Thymus (tissue), 11 donors: ENCODE measurements around the gene TRMT2A. TPM values are rescaled to one million over a fixed set of nuclear protein-coding genes. Genes with fewer than 3 reads are reported as not detected.

Experiments
- DNase-seq, 9 donors: peaks; one replicate each; pipeline ENCODE4 v3.0.0-alpha.2; 2013; ENCODE audit warnings: low spot score in 9 of 9, low read depth in 6 of 9, missing footprints in 1 of 9
- H3K27ac ChIP-seq, 2 donors: one replicate each; pipeline ENCODE4 v1.5.1; 2013; ENCODE audit warnings: control low read depth in 1 of 2, low read depth in 1 of 2, low read length in 1 of 2, mild to moderate bottlenecking in 1 of 2, moderate library complexity in 1 of 2
- H3K27me3 ChIP-seq, 2 donors: one replicate each; pipeline ENCODE4 v1.5.1; 2013; ENCODE audit warnings: low read length in 1 of 2; ENCODE audit not compliant: control insufficient read depth in 2 of 2, insufficient read depth in 1 of 2
- H3K36me3 ChIP-seq, 2 donors: one replicate each; pipeline ENCODE4 v1.5.1; 2013; ENCODE audit warnings: low read length in 1 of 2, mild to moderate bottlenecking in 1 of 2, moderate library complexity in 1 of 2; ENCODE audit not compliant: control insufficient read depth in 2 of 2, insufficient read depth in 2 of 2
- H3K4me1 ChIP-seq, 2 donors: one replicate each; pipeline ENCODE4 v1.5.1; 2013; ENCODE audit warnings: low read length in 2 of 2; ENCODE audit not compliant: control insufficient read depth in 2 of 2, insufficient read depth in 2 of 2
- H3K4me3 ChIP-seq, 2 donors: one replicate each; pipeline ENCODE4 v1.5.1; 2013; ENCODE audit warnings: low read length in 2 of 2, control low read depth in 1 of 2, mild to moderate bottlenecking in 1 of 2
- H3K9me3 ChIP-seq, 2 donors: one replicate each; pipeline ENCODE4 v1.5.1; 2013; ENCODE audit warnings: low read length in 1 of 2, mild to moderate bottlenecking in 1 of 2; ENCODE audit not compliant: control insufficient read depth in 2 of 2, insufficient read depth in 1 of 2
- WGBS: extraction: QIAGEN DNeasy Blood & Tissue Kit; methylation state at CpG from one replicate; pipeline ENCODE4 v1.1.7; 2013; 5-methylcytosine and 5-hydroxymethylcytosine counted together
- polyA plus RNA-seq: library from polyadenylated mRNA; stranded (reverse); fragments of 200-250 nt; gene quantifications from one replicate; pipeline ENCODE4 v1.2.3, GENCODE V29; 2013
- total RNA-seq: library from RNA; stranded (reverse); fragments of 120-200 nt; gene quantifications from one replicate; pipeline ENCODE4 v1.2.4, GENCODE V29; 2013
- donor health status: healthy.

TRMT2A gene
- total and polyA plus RNA-seq, 2 donors, result 69.3 to 92.4 TPM

DNA sequence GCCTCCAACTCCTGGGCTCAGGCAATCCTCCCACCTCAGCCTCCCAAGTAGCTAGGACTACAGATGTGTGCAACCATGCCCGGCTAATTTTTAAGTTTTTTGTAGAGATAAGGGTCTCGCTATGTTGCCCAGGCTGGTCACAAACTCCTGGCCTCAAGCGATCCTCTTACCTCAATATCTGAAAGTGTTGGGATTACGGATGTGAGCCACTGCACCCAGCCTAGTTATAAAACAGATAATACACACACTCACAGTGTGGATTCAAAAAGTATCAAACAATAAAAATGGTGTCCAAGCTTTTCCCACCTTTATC, 34.2 kb upstream of the TRMT2A start:
- Histone ChIP-seq H3K9me3 (no peaks in the 10 kb centered on the region), H3K4me3 (no peak overlapping the region), H3K27me3 (peaks cover 0 to 4% of the 10 kb centered on the region in 2 donors), H3K4me1 (peaks cover 0 to 16% of the 10 kb centered on the region in 2 donors), H3K36me3 (peaks cover 0 to 3% of the 10 kb centered on the region in 2 donors), H3K27ac (no peak overlapping the region)
- no peak for DNase-seq
- 97% methylated on average over 4 of the region's 4 CpGs for WGBS

DNA sequence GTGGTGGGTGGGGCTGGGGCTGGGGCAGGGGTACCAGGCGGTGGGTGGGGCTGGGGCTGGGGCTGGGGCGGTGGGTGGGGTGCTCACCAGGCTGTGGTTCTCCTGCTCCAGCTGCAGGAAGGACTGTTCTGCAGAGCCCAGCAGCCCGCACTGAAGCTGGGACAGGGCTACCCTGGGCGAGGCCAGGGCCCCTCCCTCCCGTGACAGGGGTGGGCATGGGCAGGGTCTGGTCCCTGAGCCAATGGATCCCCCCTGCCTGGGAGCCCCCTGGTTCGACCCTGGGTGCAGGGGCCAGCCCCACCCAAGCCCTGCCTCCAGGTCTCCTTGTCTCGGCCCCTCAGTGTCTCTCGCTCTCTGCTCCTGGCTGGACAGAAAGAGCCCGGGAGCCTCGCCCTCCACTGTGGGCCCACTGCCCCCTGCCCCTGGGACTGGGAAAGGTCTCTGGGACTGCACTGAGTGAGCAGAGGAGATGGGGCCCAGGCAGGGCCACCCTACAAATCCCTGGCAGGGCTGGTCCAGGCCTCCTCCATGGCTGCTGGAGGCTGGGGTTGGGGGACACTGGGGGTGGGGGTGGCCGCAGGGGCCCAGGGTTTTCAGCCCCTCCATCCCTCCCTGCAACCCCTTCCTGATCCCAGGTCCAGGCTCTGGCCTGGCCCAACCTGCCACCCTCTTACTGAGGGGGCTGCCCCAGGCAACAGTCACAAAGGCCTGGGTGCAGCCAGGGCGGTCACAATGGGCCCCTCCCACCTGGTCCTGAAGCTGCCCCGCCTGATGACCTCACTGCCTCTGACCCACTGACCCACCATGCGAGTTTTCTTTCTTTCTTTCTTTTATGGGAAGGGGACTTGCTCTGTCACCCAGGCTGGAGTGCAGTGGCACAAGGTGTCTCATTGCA, 33.6 kb upstream of the TRMT2A start, which contains the start of gene CCDC188:
CCDC188 (minus strand) TSS at position 675 of the 895 bp plus-strand sequence; CDS start at position 606, 69 bp downstream.
- WGBS, result 71% methylated on average over 14 of the region's 14 CpGs
- no peak within 1 kb of the TSS for H3K27ac ChIP-seq

DNA sequence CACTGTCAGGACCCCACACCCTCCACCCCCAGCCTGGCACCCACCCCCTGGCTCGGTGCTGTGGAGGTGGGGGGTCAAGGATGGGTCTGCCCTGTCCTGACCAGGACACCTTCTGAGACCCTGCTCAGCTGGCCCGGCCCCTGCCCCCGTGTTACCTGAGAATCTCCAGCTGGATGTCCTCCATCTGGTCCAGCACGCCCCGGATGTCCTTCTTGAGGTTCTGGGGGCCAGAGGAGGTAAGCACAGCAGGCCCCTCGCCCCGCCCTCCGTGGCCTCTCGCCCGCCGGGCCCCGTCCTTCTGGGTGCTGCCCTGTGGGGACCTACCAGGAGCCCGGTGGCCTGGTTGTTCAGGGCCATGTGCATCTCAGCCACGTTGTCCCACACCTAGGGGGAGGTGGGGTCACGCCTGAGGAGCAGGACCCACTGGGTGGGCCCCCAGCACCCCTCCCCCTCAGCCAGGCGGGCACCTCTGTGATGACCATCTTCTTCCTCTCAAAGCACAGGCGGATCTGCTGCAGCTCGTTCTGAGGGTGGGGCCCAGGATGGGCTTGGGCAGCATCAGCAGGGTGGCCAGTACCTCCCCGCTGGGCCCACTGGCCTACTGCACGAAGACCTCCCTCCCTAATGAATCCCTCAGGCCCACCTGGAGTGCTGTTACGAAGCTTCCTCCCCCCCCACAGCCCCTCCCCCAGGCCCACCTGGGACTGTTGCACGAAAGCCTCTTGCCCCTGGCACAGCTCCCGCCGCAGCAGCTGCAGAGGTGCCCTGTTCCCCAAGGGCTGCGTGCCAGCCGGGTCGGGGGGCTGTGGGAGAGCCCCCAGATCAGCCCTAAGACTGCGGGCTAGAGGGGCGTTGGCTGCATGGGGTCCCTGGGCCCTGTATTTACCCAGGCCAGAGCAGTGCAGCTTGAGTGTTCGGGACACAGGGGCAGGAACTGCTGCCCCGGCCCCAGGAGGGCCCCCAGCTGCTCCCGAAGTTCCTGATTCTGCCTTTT, 32.5 kb upstream of the TRMT2A start:
- no peak overlapping the region for H3K27ac ChIP-seq
- no peaks in the 10 kb centered on the region for H3K27me3 ChIP-seq
- WGBS, result 62% methylated on average over 32 of the region's 32 CpGs
- H3K4me3 ChIP-seq, result no peak overlapping the region
- no peaks in the 10 kb centered on the region for H3K9me3 ChIP-seq
- peaks cover 0 to 6% of the 10 kb centered on the region in 2 donors for H3K4me1 ChIP-seq
- H3K36me3 ChIP-seq, result peaks cover 0 to 12% of the 10 kb centered on the region in 2 donors
- no peak for DNase-seq

More for the DNA sequence above, 33.6 kb upstream of the TRMT2A start, which contains the start of gene CCDC188:
- H3K27me3 ChIP-seq, result peaks cover 0 to 4% of the 10 kb centered on the region in 2 donors
- H3K4me1 ChIP-seq, result peaks cover 0 to 14% of the 10 kb centered on the region in 2 donors
- DNase-seq, result no peak
- H3K4me3 ChIP-seq, result no peak within 1 kb of the TSS
- H3K36me3 ChIP-seq, result peaks cover 0 to 3% of the 10 kb centered on the region in 2 donors
- no peaks in the 10 kb centered on the region for H3K9me3 ChIP-seq

DNA sequence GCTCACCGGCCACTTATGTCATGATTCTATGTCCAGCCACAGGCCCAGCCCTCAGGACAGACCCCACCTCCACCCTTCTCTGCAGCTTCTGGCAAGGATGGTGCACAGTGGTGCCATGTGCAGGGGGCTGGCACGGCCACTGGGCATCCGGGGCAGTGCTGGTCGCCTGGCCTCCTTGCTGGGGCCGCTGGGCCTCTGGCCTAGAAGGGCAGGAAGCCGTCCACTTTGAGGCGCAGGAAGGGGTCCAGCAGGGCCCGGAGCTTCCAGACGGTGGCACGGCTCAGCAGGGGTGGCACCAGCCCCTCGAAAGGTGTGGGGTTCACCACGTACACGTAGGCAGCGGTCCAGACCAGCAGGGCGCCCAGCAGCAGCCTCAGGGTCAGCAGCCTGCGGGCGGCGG, 31.4 kb upstream of the TRMT2A start:
- DNase-seq, result no peak
- no peaks in the 10 kb centered on the region for H3K27me3 ChIP-seq
- H3K36me3 ChIP-seq, result peaks cover 0 to 21% of the 10 kb centered on the region in 2 donors
- H3K27ac ChIP-seq, result no peak overlapping the region
- H3K4me3 ChIP-seq, result no peak overlapping the region
- 96% methylated on average over 18 of the region's 18 CpGs for WGBS
- no peaks in the 10 kb centered on the region for H3K9me3 ChIP-seq
- H3K4me1 ChIP-seq, result peaks cover 0 to 6% of the 10 kb centered on the region in 2 donors

DNA sequence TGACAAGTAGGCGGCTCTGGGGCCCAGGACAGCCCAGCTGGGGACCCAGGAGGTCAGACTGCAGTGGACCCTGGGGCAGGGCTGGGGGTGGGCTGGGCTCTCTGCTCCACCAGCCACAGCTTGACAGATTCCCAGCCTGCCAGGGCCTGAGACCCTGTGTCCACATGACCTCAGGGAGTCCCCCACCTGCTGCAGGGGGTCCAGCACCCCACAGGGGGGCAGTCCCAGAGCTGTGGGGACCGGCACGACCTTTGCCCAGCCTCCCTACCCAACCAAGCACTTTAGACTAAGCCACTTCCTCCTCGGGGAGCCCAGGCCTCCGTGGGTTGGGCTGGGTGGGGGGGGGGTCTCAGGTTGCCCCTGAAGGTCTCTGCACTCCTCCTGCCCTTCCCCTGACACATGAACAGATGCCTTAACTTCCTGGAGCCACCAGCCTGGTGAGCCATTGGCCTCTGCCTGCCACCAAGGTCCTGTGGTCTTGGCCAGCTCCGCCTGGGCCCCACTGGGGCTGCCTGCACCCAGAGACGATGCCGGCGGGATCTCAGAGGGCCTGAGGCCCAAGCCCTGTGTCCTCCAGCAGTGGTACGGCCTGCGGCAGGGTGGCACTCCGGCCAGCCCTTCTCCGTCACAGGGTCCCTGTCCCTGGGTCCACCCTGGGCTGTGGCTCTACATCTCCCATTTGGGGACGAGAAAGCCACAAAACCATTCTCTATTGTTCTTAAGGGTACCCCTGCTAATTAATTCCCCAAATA, 30.4 kb upstream of the TRMT2A start:
- DNase-seq, result no peak
- WGBS, result 66% methylated on average over 14 of the region's 14 CpGs
- H3K9me3 ChIP-seq, result no peaks in the 10 kb centered on the region

DNA sequence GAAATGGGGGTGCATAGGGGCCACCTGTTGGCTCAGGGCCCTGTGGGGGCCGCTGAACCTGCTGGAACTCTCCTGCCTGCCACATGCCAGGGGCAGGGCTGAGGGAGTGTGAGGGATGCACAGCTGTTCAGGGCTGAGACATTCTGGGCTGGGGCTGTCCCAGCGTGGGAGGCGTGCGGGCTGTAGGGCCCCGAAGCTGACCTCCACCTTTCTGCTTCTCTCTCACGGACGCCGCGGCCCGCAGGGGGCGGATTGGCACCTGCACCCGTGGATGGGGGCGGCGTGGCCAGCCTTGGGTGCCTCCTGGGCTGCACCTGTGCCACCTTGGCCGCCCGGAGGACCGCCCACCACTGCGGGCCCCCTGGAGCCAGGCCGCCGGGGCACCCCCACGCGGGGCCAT, 29.8 kb upstream of the TRMT2A start:
- Histone ChIP-seq H3K27me3 (no peaks in the 10 kb centered on the region), H3K4me3 (no peak overlapping the region), H3K9me3 (no peaks in the 10 kb centered on the region), H3K27ac (no peak overlapping the region), H3K4me1 (peaks cover 0 to 6% of the 10 kb centered on the region in 2 donors), H3K36me3 (peaks cover 0 to 29% of the 10 kb centered on the region in 2 donors)
- DNase-seq, result no peak
- 92% methylated on average over 22 of the region's 22 CpGs for WGBS

More for the DNA sequence above, 30.4 kb upstream of the TRMT2A start:
- Histone ChIP-seq H3K27me3 (no peaks in the 10 kb centered on the region), H3K36me3 (peaks cover 0 to 25% of the 10 kb centered on the region in 2 donors), H3K4me1 (peaks cover 0 to 6% of the 10 kb centered on the region in 2 donors), H3K4me3 (no peak overlapping the region), H3K27ac (no peak overlapping the region)

DNA sequence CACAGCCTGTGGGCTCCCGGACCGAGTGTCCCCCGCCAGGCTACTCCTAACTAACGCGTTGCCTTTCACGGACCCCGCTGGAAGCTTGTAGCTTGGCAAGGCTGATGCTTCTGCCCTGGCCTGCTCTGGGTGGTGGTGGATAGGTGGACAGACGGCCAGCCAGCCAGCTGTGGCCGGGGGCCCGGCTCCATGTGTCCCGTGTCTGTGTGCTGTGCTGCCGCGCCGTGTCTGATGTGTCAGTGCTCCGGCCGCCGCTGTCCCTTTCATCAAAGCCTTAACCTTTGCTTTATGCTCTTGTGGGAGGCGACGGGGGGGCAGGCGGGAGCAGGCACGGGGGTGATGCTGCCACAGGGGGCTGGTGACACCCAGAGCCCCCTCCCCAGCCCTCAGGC, 28.8 kb upstream of the TRMT2A start:
- no peak overlapping the region for H3K4me3 ChIP-seq
- H3K27ac ChIP-seq, result no peak overlapping the region
- DNase-seq, result no peak
- H3K9me3 ChIP-seq, result no peaks in the 10 kb centered on the region
- 96% methylated on average over 21 of the region's 21 CpGs for WGBS
- no peaks in the 10 kb centered on the region for H3K27me3 ChIP-seq
- H3K36me3 ChIP-seq, result peaks cover 0 to 35% of the 10 kb centered on the region in 2 donors
- peaks cover 0 to 6% of the 10 kb centered on the region in 2 donors for H3K4me1 ChIP-seq

DNA sequence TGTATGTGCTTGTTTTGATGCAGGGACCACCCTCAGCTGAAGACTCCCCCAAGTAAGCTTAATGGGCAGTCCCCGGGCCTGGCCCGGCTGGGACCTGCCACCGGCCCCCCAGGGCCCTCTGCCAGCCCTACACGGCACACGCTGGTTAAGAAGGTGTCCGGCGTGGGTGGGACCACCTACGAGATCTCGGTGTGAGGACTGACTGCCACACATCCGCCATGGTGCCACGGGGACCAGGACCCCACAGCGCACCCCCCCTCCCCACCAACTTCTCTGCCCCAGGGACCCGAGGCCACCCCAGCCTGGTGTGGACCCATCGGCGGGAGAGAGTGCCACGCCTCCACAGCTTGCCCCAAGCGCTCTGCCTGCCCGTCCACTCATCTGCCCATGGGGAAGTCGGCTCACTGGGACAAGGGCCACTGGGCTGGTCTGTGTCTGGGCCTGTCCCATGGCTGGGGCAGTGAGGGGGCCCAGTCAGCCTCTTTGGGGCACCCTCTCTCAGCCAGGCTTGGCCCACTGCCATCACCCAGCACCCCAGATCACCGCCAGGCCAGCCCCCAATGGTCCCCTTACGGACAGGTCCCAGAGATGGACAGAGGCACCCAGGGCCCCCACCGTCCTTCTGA, 28.3 kb upstream of the TRMT2A start:
- peaks cover 0 to 35% of the 10 kb centered on the region in 2 donors for H3K36me3 ChIP-seq
- H3K4me3 ChIP-seq, result no peak overlapping the region
- peaks cover 0 to 6% of the 10 kb centered on the region in 2 donors for H3K4me1 ChIP-seq
- no peak for DNase-seq
- no peak overlapping the region for H3K27ac ChIP-seq
- 97% methylated on average over 22 of the region's 22 CpGs for WGBS
- no peaks in the 10 kb centered on the region for H3K27me3 ChIP-seq
- H3K9me3 ChIP-seq, result no peaks in the 10 kb centered on the region
